ENCODE measurements around the gene MAGI1. TPM values are rescaled to one million over a fixed set of nuclear protein-coding genes. Genes with fewer than 3 reads are reported as not detected.
A peak's percentile ranks its signal among the peaks of the same experiment; 100 is the strongest.

The MAGI1 gene
- polyA plus RNA-seq, 3 donors = 29.7 to 33.5 (median 30.7) TPM

DNA sequence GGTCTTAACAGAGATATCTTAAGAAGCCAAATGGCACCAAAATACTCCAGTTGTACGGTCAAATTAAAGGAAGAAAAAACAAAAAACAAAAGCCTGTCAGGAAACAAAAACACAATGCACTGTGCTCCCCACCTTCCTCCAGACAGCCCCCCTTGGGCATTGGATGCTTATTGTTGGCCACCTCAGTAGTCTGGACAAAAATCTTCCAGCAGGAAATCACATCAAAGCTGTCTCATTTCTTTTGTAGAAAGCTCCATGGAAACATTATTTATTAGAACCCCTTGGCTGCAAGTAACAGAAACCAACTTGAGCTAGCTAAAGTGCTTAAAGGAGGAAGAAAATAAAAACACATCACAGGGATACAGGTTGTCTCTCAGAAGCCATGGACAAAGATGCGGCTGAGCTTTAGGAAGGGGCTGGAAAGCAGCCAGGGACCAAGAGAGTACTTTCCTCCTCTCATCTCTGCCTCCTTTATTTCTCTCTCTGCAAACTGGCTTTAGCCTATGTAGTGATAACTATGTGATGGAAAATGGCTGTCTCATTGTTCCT lies 699.5 kb downstream of the MAGI1 start:
- no peak for DNase-seq (ENCODE audit: extremely low read depth in 1 of 11, low read depth in 9 of 11, low spot score in 4 of 11)

DNA sequence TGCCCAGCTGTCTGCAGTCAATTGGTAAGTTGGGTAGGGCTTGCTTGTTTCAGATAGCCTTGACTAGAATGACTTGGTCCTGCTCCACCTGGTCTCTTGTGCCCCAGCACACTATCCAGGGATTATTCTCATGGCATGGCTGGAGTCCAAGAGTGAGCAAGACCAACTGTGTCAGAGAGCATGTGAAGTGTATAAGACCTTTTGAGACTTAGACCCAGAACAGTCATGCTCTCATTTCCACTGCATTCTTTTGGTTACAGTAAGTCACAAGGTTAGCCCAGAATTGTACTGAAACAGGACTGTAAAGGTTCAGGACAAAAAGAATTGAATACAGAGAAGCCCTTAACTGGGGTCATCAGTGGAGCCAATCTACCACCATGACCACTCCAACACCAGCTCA lies 700.1 kb downstream of the MAGI1 start:
- DNase-seq (ENCODE audit: extremely low read depth in 1 of 11, low read depth in 9 of 11, low spot score in 4 of 11) = no peak

DNA sequence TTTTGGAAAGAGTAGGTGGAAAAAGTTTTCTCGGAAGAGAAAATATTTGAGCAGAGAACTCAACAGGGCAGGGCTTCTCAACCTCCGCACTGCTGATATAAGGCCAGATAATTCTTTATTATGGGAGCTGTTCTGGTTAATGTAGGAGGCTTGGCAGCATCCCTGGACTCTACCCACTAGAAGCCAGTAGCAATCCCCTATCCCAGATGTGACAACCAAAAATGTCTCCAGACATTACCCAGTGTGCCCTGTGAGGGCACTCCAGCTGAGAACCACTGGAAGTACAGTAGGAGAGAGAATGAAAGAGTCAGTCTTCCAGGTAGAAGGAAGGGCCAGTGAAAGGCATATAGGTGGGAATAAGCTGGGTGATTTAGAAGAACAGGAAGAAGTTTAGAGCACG lies 703.1 kb downstream of the MAGI1 start:
- DNase-seq (ENCODE audit: extremely low read depth in 1 of 11, low read depth in 9 of 11, low spot score in 4 of 11) = no peak

DNA sequence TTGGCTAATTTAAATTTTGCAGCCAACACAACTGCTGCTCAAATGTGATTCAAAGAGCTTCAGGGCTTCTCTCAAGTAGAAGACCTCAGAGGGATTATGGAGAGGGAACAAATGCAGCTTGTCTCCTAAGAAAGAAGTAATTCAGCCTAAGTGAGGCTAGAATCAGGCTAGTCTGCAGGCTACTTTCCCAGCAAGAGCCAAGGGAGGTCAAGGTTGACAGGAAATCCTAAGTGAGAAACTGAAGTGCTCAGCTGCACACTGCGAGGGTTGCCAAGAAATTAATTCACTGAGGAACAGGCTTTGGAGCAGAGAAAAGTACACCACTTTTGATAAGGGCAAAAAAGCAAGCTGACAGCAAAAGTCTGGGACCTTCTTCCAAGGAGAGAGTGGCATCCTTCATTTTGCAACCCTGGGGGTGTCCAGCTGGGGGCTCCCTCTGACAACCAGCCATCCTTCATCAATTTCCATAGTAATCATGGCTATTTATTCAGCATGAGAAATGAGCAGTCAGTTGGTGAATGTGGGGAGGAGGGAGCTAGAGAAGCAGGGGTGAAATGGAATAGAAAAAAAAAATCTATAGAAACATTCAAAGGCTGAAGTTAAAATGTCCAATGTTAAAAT lies 704.6 kb downstream of the MAGI1 start:
- DNase-seq (ENCODE audit: extremely low read depth in 1 of 11, low read depth in 9 of 11, low spot score in 4 of 11) = peak in 8 of 11 donors; percentile 32 to 70 (median 55)

DNA sequence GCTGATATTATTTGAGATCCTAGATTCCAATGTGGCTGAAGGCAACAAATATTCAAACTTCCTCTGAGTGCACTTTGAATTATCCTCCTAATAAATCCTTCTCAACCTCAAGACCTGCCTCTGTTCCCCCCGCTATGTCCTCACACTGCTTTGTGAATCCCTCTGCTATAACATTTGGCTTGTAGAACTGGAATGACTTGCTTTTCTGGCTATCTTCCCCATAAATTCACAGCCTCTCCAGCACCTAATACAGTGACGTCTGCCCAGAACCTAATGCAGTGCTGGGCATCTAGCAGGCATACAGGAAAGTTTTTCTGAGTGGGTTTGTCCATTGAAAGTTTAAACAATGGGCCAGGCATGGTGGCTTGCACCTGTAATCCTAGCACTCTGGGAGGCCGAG lies 707.0 kb downstream of the MAGI1 start:
- DNase-seq (ENCODE audit: extremely low read depth in 1 of 11, low read depth in 9 of 11, low spot score in 4 of 11) = no peak

DNA sequence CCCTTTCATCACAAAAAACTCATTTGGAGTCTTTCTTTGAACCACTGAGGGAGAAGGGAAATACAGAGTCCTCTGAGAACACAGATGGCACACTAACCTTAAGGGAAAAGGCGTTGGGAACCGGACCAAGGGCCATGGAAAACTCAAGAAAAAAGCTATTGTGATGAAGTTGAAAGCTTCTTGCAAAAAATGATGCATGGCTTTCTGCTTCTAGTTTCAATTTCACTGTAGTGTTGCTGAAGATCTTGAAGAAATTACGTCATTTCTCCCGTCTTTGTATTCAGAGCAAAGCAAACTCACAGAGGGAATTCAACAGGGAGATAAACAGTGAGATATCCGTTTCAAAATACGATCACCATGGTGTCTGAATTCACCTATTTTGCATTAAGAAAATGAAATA lies 708.6 kb downstream of the MAGI1 start:
- DNase-seq (ENCODE audit: extremely low read depth in 1 of 11, low read depth in 9 of 11, low spot score in 4 of 11) = no peak

DNA sequence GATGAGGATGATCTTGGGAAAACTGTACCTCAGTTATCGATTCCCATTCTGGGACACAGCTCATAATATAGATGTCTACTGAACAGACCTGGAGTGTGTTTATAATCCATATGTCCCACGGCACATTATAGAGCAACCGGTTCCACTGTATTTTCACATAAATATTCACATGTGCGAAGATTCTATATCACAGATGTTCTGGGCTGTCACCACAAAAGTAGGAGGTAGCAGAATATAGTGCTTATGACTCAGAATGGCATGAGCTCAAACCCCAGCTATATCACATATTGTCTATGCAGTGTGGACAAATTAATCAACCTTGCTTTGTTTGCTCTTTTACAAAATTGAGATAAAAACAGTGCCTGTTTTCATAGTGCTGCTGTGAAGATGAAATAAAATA lies 710.6 kb downstream of the MAGI1 start:
- DNase-seq (ENCODE audit: extremely low read depth in 1 of 11, low read depth in 9 of 11, low spot score in 4 of 11) = no peak

DNA sequence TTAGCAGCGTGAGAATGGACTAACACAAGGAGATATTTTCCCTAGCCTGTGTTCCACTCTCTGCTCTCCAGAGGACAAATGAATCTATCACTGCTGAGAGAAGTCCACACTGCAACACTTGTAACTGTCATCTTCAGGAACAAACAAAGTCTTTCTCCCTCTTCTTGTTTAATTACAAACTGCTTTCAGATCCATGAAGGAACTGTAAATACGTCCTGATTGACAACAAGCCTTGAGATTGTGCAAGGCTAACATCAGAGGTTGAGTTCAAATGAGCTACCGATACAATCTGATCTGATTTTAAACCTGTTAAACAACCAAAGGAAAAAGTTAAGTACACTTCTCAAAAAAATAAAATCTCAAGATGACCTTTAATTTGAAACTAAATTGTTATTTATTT lies 712.1 kb downstream of the MAGI1 start:
- no peak for DNase-seq (ENCODE audit: extremely low read depth in 1 of 11, low read depth in 9 of 11, low spot score in 4 of 11)

DNA sequence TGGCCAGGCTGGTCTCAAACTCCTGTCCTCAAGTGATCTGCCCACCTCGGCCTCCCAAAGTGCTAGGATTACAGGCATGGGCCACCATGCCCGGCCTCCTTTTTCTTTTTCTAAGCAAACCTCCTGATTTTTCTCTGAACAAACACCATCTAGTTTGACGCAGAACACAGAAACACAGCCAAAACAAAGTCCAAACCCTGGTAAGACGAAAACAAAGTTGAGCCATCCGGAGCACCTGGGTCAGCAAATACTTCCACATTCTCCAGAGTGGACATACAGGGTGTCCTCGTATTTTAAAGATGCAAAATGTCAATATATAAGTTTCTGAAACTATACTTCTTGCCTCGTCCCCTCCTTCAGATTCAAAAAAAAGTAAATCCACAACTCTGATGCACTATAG lies 715.8 kb downstream of the MAGI1 start:
- DNase-seq (ENCODE audit: extremely low read depth in 1 of 11, low read depth in 9 of 11, low spot score in 4 of 11) = no peak

DNA sequence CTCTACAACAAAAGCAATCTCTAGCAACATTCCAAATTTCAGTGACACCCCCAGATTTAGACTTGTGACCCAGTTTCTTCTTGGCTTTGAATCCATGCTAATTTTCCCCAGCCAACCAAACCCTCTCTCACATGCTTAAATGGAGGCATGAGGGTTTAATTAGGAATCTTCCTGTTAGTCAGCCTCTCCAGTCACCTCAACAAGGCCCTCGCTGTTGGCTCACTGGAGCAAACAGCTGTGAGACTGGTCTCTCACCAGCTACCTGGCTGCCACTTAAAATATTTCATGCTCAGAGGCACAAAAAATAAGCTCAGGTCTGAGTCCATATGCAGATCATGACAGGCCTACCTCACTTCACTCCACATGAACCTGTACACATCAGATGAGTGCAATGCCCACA lies 720.5 kb downstream of the MAGI1 start:
- DNase-seq (ENCODE audit: extremely low read depth in 1 of 11, low read depth in 9 of 11, low spot score in 4 of 11) = no peak

DNA sequence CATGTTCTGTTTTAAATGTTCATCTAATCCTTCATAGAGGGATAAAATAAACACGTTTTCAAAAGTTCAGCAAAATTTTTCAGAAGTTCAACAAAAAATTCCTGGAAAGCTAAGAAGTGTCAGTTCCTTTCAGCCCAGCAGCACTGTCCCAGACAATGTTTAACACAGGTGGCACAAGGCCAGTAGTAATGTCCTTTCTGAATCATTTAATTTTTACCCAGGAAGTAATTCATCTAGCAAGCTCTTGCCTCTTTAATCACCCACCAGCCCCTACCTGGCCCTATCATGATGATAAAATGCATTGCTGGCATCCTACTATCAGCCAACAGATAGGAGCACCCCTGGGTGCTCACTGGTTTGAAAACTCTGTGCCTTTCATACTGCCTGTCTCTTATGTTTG lies 723.8 kb downstream of the MAGI1 start:
- DNase-seq (ENCODE audit: extremely low read depth in 1 of 11, low read depth in 9 of 11, low spot score in 4 of 11) = no peak

DNA sequence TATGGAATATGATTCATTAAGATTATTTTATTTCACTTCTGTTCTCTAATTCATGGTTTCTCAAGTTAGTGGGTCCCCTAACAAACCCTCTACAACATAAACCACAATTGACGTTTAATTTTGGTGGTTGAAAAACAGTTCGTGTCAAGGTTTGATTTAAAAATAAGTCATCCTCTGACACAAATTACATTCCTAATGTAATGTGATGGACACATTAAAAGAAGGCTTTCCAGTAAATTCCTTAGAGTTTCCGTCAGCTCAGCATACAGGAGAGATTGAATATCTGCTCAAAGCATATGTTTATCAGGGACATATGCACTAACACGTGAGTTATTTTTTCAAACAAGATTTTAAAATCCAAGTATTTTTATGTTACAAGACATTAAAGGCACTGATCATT lies 724.4 kb downstream of the MAGI1 start:
- no peak for DNase-seq (ENCODE audit: extremely low read depth in 1 of 11, low read depth in 9 of 11, low spot score in 4 of 11)

DNA sequence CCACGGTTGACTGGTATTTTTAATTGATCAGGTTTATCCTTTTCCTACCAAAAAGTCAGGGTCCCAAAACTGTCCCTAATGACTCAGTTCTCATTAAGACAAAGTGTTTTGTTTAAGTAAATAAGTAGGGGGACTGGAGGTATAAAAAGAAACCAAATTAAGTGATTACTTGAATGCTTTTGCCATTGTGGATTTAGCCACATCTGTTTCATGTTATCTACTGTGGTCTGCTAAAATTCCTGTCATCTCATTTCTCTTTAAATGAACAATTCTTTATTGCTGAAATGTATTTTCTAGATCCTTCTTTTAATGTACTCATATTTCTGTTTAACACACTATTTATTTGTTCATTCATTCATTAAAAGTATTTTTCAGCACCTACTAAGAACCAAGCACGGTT lies 725.1 kb downstream of the MAGI1 start:
- no peak for DNase-seq (ENCODE audit: extremely low read depth in 1 of 11, low read depth in 9 of 11, low spot score in 4 of 11)

DNA sequence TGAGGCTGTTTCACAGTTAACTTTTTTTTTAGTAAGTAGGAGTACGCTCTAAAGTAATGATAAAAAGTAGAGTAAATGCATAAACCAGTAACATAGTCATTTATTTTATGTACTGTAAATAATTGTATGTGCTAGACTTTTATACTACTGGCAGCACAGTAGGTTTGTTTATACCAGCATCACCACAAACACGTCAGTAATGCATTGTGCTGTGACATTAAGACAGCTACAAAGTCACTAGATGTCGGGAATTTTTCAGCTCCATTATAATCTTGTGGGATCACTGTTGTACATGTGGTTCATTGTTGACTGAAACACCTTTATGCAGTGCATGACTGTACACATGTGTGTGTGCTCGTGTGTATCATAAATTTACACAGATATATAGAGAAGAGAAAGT lies 732.9 kb downstream of the MAGI1 start:
- no peak for DNase-seq (ENCODE audit: extremely low read depth in 1 of 11, low read depth in 9 of 11, low spot score in 4 of 11)

Other genes starting within 250 kb of the MAGI1 start
- 10 to 100 TPM; 21.1 to 23.9 (median 23.1) TPM for gene SLC25A26, start 182.1 kb upstream of the MAGI1 start, polyA plus RNA-seq (ENCODE audit: insufficient read length in 3 of 3)